ENCODE data around the gene SLC25A45.

DNA sequence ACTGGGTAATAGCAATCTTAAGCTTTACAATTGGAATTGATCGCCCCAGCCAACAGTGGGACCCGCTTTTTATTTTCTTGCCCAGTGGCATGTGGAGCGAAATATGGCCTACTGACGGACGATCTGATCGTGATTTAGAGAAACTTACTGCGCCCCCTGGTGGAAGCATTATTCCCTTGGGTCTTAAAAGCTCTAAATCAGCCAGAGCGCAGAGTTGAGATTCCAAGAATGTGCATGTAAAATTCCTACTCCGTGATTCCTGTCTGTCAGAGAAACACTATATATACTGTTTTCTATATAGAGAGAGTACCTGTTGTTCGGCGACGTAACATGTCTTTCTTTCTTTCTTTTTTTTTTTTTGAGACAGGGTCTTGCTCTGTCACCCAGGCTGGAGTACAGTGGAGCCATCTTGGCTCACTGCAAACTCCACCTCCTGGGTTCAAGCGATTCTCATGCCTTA, 52.5 kb downstream of the SLC25A45 start:
- TF ChIP-seq CTCF (IDR thresholded peaks at IDR 0.05; ENCODE audit: low read depth, low read length) (peak; percentile 71), MAX (IDR thresholded peaks at IDR 0.05; ENCODE audit: low read depth, low read length) (peak; percentile 85)

Measured in NB4 (cell line).